Hematopoietic multipotent progenitor cell (in vitro differentiated cells): ENCODE measurements around the gene STXBP3. TPM values are rescaled to one million over a fixed set of nuclear protein-coding genes. Genes with fewer than 3 reads are reported as not detected.
"Not testable (repeated sequence)": the region's sequence is repeated elsewhere in the genome, so short reads cannot be mapped to it uniquely, and the experiment has no call there.

Experiments
- DNase-seq, 3 donors: peaks; one replicate each; pipeline ENCODE4 v3.0.0-alpha.2; 2011 to 2015; ENCODE audit warnings: low read depth in 2 of 3, low spot score in 2 of 3
- total RNA-seq: library from RNA; depleted of rRNA; stranded (reverse); fragments of >200 nt; gene quantifications from one replicate; pipeline ENCODE4 v1.2.3, GENCODE V29; 2012

The STXBP3 gene, protein sequence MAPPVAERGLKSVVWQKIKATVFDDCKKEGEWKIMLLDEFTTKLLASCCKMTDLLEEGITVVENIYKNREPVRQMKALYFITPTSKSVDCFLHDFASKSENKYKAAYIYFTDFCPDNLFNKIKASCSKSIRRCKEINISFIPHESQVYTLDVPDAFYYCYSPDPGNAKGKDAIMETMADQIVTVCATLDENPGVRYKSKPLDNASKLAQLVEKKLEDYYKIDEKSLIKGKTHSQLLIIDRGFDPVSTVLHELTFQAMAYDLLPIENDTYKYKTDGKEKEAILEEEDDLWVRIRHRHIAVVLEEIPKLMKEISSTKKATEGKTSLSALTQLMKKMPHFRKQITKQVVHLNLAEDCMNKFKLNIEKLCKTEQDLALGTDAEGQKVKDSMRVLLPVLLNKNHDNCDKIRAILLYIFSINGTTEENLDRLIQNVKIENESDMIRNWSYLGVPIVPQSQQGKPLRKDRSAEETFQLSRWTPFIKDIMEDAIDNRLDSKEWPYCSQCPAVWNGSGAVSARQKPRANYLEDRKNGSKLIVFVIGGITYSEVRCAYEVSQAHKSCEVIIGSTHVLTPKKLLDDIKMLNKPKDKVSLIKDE
- 19.9 TPM for total RNA-seq

DNA sequence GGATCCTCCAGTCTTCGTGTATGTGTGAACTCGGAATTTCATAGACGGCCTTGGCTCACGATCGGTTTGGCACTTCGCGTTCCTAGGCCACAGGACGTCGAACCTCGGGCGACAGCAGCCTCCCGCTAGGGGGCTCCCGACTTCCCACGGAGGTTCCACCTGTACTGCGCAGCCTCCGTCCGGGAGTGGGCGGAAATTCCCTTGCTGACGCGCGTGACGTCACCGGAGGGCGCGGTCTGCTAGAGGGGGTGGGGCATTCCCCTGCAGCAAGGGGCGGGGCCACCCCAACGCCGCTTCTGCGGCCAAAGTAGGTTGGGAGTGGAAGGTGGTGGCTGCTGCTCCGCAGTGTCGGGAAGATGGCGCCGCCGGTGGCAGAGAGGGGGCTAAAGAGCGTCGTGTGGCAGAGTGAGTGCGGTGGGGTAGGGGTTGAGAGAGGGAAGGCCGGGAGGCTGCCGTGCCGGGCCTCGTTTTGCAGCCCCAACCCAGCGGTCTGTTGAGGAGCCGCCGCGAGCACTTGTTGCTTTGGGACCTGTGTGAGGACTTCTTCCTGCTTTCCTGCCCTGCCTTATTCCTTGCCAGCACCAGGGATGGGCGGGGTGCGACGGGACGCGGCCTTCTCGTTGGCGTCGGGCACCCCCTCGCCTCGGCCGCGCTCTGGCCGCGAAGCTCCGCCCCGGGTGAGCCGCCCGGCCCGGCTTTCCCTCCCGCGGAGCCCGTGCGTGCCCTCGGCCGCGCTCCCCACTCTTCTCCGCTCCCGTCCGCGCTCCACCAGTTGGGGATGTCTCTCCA, at the start of gene STXBP3:
Gene STXBP3, plus strand, starts transcription at position 293 of the 789 bp plus-strand sequence. Its CDS starts 64 bp downstream, at position 357.
- peak; percentile 98 to 100 (median 99) for DNase-seq

DNA sequence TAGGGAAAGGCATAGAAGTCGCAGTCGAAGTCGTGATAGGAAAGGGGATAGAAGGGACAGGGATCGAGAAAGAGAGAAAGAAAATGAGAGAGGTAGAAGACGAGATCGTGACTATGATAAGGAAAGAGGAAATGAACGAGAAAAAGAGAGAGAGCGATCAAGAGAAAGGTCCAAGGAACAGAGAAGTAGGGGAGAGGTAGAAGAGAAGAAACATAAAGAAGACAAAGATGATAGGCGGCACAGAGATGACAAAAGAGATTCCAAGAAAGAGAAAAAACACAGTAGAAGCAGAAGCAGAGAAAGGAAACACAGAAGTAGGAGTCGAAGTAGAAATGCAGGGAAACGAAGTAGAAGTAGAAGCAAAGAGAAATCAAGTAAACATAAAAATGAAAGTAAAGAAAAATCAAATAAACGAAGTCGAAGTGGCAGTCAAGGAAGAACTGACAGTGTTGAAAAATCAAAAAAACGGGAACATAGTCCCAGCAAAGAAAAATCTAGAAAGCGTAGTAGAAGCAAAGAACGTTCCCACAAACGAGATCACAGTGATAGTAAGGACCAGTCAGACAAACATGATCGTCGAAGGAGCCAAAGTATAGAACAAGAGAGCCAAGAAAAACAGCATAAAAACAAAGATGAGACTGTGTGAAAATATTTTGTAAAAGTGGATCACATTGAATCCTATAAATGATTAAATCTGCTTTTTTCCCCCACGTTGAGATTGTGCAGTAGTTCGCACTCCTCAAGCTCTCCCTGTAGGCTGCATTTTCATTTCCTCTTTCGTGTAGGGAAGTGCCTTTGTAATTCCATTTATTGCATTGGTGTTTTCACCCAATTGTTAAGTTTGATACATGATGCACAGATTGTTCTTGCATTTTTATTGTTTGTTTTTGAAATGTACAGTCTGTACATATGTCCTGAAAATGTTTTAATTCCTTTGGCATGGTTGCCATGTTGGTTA, 46.8 kb upstream of the STXBP3 start:
- no peak for DNase-seq

DNA sequence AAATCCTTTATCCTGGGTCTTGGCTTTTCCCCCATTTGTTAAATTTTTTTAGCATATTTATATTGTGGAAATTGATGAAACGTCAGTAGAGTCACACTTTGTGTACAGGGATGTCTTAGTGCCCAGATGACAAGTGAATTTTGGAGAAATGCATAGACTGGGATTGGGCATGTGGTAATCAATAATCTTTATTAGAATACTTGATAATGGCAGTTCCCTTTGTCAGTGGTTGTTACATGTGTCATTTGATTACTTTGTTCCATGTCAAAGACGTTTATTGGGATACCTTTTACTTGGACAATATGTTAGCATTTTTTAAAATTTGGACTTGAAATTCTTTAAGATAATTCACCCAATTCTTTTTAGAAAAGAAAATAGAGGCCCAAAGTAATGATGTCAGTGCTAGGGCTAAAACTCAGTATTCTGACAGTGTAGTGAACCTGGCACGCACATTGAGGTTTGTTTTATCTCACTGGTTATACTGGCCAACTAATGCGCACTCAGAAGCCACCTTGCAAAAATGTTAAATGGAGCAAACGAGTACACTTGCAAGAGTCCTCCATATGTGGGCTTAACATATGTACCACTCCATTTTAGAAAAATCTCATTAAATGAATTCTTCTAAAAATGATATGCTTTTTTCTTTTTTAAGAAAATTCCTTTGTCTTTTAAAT, 45.2 kb upstream of the STXBP3 start:
- no peak for DNase-seq

DNA sequence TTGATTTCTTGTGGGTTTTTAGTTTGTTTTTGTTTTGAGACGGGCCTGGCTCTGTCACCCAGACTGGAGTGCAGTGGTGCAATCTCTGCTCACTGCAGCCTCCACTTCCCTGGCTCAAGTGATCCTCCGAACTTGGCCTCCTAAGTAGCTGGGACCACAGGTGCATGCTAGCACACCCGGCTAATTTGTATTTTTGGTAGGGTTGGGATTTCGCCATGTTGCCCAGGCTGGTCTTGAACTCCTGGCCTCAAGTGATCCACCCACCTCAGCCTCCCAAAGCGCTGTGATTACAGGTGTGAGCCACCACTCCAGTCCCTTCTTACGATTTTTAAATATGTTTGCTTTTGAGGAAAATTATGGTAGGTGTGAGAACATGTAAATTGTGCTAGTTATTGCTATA, 44.4 kb upstream of the STXBP3 start:
- not testable (repeated sequence) for DNase-seq

DNA sequence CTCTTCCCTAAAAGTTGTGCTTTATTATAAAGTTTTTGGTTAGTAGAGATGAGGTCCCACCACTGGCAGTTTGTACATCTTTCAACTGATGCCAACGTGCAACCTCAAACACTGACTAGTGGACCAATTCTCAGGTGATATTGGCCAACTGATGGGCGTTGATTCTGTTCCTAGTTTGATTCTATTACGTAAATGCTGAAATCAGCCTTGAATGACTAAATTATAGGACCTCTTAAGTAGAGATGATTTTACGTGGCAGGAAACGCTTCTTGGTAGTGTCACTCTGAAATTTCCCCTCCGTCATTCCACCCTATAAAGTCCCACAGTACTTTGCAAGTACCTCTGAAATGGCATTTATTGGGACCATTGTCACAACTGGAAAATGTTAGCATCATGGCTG, 42.5 kb upstream of the STXBP3 start:
- no peak for DNase-seq

DNA sequence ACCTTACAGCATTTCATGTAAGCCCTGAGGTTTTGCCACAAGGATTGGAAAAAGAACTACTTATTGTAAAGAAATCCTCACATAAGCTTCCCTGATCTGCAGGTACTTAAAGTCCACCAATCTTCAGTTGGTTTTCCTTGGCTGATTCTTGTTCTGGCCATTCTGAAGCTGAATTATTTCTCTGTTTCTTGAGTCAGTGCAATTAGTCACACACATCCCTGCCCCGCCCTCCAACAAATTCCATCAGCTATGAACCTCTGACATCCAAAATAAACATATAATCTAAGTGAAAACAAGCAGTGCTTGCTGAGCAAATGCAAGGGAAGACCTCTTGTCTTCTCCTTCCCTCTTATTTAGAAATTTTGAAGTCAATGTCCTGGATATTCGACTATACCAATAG, 42.0 kb upstream of the STXBP3 start:
- DNase-seq, result no peak

DNA sequence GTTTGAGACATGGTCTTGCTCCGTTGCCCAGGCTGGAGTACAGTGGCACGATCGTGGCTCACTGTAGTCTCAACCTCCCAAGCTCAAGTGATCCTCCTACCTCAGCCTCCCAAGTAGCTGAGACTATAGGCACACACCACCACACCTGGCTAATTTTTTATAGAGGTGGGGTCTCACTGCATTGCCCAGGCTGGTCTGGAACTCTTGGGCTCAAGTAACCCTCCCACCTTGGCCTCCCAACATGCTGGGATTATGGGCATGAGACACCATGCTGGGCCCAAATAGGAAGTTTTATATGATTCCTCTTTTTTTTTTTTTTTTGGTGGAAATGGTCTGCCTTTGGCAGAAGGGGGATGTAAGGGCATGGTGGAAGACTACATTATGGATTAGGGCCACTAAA, 39.8 kb upstream of the STXBP3 start:
- no peak for DNase-seq

DNA sequence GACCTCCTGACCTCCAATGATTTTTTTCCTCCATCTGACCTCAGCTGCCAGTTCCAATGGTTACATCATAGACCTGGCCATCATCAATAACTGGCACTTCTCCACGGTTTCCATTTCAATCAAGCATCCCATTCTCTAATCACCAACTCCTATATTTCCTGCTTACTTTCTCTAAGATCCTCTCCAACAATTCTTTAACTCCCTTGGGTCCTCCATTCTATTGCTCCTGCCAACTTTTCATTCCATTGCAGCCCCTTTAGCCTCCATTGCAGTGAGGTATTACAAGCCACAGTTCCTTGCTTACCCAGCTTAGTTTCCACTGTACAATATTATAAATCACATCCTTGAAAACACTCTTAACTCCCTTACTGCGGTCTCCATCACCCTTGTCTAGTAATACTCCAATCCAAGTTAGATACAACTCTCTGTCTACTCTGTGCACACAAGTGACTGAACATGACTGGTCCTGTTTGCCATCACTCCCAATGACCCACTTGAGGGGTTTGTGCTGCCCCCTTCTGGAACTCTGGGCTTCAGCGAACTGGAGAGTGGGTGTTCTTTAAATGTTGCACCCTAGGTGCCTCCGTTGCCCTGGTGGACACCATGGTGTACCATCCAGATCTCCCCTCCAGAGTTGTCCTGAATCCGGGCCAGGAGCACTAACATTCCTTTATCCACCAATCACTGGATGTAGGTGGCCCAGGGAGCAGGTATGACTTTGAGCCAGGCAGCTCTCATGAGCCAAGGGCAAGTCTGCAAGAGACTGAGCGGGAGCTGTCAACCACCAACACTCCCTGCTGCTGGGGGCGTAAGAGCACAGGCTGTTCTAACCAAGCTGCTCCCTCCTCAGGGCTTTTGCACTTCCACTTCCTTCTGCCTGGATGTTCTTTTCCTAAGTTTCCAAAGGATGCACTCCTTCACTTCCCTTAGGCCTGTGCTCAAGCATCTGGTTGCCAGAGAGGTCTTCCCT, 37.5 kb upstream of the STXBP3 start:
- DNase-seq, result peak; percentile 30 to 66 (median 37)

DNA sequence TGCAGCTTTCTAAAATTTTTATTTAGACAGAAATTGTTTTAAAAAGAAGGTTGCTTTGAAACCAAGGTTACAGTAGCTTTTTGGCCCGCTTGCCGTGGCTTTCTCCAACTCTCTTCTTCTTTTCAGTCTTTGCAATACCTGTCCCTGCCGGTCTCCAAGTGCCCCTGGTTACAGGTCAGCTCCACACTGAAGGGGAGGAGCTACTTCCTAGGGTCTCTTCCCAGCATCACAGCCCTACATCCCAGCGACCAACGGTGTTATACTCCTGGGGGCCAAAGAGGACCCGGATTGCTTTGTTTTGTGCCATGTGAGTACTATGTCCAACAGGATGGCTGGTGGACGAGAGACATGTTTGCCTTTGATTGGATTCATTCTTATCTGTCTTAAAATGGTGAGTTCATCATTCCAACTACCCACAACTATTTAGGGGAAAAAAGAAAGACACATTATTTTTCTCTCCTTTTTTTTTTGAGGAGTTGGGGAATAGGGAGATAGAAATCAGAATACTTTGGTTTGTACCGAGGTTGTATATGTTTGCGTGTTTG, 33.8 kb upstream of the STXBP3 start, which contains the start of gene FNDC7:
Gene FNDC7, plus strand, starts transcription at position 303 of the 545 bp plus-strand sequence. Its CDS starts 26 bp downstream, at position 329.
- no peak for DNase-seq

DNA sequence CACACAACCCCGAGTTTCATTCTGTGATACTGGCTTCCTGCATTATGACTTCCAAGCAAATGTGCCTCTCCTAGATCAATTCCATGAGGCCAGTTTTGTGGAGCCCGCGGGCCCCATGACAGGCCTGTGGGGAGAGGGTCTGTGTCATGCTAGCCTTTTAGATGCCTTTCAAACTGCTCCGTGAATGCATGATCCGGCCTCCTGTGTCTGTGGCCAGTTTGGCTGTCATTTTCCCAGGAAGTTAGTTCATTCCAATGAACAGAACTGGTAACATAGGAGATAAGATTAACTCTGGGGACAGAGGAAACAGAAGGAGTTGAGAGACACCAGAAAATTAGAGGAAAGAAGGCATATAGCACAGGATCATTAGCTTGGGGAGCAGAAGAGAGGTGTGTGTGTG, 30.5 kb upstream of the STXBP3 start:
- no peak for DNase-seq

DNA sequence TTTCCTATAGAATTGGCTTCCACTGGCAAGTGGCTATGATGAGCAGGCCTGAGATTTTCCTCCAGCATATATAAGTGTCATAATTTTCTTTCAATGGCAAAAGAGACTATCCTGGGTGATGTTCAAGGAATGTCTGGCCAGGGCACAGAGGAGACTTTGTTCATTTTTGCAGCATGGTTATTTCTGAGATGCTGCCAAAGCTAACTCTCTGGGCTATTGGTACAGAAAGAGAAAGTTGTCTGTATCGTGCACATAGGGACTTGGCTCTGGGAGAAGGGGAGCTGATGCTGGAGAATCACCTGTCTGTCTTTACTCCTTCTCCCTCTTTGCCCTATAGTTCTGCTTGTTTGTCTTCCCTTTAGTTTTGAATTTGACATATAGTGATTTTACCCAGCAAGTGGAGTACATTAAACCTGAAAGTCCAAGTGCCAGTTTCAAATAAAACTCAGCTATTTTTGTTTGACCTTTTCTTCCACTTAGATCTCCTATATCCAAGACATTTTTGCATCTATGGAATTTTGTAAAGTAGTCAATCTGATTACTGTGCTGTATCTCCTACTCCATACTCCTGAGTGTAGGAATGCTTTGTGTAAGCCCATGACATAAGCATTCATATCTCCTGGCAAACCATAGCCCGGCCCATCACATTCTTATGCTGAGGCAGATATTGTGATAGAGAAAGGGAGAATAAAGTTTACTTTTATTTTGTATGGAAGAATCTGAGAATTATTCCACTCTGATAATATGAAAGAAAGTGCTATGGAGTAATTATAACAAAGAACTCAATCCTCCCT, 29.8 kb upstream of the STXBP3 start:
- no peak for DNase-seq

DNA sequence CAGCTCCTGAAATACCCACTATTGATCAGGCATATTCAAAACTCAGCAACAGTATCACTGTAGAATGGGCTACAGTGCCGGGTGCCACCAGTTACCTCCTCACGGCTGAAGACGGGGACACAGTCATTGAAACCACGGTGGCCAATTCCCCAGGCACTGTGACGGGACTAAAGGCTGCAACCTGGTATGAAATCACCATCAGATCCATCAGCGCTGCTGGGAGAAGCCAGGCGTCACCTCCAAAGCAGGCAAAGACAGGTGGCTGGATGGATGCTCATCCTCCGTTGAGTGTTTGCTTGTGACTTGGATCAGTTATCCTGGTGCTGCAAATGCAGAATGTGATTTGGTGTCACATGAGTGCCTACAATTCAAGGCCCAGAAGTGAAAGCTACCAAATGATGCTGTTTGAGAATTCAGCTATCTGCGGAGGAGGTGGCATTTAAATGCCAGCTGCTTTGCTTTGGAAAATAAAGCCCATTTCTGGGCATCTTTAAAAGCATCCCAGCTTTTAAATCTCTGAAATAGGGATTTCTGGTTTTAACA, 28.6 kb upstream of the STXBP3 start:
- no peak for DNase-seq

DNA sequence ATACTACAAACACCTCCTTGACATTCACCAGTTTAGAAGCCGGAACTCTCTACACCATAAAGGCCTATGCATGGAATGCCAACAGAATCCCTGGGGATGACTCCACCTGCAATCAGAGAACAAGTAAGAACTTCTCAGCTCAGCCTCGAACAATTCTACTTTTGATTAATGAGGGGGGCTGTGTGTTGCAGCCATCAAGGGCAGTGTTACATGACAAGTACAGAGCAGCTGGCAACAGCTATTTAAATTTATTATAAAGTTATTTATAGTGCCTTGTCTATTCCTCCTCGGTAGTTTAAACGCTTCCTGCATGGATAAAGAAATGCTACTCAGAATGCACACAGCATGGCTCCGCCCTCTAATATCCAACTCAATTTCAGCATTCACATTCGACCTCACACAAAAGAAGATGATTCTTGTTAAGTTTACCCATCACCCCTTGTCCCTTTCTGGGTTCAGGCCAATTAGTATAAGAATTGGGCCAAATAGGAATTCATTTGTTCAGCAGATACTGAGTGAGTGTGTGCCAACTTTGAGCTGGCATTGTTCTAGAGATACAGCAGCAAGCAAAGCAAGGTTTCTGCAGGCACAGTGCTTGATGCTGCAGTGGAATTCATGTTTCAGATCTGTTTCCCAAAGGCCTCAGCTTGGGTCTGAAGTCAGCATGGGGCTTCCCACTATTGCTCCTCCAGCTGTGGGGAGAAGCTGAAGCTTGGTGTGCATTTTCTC, 27.4 kb upstream of the STXBP3 start:
- DNase-seq, result no peak

DNA sequence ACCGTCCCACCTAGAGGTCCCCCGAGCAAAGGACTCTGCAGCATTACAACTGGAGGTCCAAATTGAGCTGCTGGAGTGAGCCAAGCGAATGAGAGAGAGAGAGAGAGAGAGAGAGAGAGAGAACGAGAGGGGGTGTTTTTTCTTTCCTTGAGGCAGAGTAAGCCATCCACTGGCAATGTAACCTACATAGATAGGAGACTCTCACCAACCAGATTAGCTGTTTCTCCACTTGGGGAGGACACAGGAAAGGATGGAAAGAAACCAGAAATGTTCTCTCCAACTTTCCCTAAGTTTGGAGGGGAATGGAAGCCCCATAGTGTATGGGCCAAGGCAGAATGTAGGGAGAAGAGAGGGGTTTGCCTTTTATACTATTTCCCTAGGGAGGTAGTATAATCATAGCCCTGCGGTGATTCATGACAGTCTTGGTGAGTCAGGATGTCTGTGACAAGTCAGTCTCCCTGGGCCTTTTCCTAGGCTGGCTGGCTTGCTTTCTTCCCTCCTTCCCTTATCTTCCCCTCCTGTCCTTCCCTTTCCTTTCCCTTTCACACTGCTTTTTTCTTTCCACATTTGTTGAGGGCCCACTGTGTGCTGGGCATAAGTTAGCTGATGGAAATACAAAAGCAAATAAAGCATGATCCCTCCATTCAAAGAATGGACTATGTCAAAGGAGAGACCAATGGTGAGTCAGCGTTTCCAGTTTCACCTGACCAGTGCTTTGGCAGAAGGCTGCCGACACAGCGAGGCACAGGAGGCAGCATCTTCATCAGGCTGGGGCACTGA, 26.6 kb upstream of the STXBP3 start:
- DNase-seq, result no peak

DNA sequence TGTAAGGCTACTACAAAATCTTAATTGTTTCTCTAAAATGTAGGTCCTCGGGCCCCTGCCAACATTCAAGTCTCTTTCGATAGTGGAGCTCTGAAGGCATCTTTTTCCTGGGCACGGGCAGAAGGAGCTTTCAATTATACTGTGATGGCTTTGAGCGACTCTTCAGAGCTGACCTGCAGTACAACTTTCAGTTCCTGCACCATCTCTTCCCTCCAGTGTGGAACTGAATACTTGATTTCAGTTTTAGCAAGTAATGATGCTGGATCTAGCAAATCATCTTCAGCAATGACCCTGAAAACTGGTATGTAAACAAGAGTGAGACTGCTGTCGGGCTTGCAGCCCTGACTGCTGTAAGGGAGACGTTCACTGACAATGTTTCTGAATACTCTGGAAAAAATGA, 24.2 kb upstream of the STXBP3 start:
- no peak for DNase-seq

DNA sequence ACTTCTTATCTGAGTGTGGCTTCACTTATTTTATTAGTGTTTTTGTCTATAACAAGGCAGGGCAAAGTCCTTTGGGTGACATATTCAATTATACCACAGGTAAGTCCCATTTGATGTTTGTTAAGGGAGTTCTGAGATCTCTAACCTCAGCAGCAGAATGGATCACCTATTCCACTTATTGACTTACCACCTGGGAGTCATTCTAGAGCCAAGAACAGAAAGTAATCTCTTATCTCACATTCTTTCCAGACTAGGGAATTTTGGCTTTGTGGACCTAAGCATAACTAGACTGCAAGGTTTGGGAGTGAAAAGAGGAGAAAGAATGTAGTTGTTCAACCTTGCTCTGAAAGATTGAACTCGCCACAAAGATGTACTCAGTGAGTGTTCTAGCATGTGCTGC, 20.6 kb upstream of the STXBP3 start:
- no peak for DNase-seq
